NOMO-1 treated with DMSO at 0.1 percent for 48 hours (cell line): ENCODE results near the gene CCDC116.
"Not testable (repeated sequence)": the region's sequence is repeated elsewhere in the genome, so short reads cannot be mapped to it uniquely, and the experiment has no call there.

Experiments
- DNase-seq: peaks from one replicate; lab custom pipeline; 2025; ENCODE audit not compliant: unreplicated experiment; lab: John Stamatoyannopoulos, UW

CCDC116 gene

DNA sequence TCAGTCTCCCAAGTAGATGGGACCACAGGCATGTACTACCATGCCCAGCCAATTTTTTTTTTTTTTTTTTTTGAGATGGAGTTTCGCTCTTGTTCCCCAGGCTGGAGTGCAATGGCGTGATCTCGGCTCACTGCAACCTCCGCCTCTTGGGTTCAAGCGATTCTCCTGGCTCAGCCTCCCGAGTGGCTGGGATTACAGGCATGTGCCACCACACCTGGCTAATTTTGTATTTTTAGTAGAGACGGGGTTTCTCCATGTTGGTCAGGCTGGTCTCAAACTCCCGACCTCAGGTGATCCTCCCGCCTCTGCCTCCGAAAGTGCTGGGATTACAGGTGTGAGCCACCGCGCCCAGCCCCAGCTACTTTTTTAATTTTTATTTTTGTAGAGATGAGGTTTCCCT lies 46.3 kb downstream of the CCDC116 start:
- DNase-seq: not testable (repeated sequence)

DNA sequence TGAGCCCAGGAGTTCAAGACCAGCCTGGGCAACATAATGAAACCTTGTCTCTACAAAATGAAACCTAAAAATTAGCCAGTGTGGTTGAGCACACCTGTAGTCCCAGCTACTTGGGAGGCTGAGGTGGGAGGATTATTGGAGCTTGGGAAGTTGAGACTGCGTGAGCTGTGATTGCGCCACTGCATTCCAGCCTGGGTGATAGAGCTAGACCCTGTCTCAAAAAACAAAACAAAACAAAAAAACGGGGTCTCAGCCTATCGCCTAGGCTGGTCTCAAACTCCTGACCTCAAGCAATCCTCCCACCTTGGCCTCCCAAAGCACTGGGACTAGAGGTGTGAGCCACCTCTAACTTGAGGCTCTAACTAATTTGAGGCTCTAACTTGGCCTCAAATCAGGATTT lies 46.8 kb downstream of the CCDC116 start:
- no peak for DNase-seq

DNA sequence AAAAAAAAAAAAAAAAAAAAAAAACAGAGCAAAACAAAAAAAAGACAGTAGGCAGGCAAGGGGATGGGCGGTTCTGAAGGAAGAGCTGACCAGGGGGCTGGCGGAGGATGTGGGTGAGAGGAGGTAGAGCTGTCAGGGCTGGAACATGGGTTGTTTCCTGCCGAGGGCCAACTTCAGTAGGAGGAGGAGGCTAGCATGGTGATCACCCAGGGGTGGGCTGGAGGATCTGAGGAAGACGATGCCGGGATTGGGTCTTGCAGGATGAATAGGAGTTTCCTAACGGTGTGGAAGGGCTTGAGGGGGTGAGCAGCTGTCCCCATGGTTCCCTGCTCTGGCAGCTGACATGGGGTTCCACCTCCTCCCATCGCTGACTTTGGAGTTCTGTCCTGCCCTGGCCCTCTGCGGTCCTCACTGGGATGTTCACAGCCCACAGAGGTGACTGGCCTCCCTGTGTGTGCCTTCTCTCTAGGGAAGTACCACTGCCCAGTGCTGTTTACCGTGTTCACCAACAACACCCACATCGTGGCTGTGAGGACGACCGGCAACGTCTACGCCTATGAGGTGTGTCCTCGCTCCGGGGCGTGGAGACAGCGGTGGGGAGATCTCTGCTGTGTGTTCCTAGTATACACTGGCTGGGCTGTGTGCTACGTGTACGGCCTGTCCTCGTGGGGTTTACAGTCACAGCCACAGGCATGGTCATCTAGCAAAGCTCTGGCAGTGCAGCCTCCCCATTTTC lies 48.4 kb downstream of the CCDC116 start:
- DNase-seq: no peak

DNA sequence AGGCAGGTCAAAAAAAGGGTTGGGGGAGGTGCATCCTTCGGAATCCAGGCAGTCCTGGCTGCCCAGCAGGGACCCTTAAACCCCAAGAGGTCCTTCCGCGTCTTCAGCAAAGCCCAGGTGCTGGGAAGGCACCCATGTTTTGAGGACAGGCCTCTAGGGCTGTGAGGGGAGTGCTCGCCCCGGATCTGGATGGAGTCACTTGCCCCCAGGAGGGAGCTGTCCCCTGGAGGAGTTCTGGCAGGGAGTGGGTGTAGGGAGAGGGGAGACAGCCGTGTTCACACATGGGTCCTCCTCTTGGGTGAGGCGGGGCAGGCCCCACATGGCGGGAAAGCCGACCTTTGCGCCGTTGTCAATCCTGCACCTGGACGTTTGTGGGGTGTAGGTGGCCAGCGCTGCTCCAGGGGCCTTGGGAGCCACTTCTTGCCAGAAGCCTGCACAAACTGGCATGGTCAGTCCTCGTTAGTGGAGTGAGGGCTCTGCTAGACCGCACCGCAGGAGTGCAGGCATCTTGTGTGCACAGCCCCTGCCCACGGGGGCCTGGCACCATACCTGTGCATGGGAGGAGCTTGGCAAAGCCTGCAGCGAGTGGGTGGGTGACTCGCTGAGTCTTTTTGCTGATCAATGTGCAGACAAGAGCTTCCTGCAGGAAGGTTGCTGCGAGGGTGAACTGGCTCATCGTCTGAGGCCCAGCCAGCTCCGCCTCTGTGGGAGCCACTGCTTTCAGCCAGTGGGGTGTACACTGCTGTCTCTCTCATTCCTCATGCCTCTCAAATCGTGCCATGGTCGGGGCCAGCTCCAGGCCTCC lies 49.2 kb downstream of the CCDC116 start:
- no peak for DNase-seq

DNA sequence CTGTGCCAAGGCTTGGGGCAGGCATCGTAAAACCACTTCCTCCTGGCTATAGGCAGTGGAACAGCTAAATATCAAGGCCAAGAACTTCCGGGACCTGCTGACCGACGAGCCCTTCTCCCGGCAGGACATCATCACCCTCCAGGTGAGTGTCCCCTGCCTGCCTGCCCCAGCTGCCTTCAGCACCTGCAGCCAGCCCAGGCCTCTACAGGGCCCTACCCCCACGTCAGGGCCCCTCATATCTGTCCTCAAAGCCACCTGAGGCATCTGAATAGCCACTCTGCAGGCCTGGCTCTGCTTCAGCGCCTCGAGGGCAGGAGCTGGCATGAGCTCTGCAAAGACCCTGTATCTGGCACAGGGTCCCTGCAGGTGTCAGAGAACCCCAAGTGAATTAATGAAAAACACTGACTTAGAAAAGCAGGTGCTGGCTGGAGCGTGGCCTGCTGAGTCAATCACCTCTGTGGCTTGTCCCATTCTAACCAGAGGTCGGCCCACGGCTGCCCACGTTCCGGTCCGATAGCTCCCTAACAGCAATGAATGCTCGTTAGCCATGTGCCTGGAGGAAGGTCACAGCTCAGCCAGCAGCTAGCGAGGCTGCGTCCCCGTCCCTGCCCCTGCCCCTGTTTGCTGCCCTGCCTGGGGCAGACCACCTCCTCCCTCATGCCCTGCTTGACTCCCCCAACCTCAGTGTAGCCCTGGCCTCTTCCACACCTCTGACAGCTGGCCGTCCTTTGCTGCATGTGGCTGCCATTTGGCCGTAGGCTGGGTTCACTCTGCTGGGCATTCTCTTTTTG lies 50.0 kb downstream of the CCDC116 start:
- no peak for DNase-seq

DNA sequence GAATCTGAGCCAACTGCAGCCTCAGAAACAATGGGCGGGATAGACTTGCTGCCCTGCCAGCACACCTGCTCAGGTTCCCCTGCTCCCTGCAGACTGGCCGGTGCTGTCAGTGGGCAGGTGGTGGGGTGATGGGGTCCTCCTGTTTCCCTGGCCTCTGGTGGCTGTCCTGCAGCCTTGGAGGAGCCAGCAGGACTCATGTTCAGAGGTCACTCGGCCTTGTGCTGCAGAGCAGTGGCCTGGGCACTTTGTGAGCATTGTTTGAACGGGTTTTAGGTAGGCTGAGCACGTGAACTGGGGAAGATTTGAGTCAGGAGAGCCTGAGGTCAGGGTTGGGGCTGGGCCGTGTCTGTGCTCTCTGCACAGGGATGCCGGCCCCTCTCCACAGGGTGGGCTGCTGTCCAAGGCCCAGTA lies 50.8 kb downstream of the CCDC116 start:
- DNase-seq: no peak

DNA sequence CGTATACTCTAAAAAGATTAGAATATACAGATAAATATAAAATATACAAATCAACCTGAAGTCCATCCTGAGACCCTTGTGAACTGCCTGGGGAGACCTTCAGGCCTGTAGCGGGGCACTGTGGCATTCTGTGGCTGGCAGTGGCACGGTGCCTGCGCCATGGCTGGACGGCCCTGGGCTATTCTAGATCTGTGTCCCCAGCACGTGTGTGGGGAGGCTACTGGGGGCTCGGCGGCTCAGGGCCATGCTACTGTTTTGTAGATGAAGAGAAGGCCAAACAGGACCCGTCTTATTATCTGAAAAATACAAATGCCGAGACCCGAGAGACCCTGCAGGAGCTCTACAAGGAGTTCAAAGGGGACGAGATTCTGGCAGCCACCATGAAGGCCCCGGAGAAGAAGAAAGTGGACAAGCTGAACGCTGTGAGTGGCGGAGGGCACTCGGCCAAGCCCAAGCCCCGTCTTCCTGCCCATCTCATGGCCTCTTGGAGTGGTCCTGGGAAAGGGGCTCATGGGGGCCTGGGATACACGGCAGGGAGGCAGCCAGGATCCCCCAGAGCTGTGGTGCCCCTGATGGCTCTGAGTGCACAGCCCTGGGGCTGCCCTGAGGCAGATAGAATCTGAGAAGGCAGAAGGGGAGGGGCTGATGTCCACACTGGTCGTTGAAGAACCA lies 52.1 kb downstream of the CCDC116 start:
- DNase-seq: no peak

DNA sequence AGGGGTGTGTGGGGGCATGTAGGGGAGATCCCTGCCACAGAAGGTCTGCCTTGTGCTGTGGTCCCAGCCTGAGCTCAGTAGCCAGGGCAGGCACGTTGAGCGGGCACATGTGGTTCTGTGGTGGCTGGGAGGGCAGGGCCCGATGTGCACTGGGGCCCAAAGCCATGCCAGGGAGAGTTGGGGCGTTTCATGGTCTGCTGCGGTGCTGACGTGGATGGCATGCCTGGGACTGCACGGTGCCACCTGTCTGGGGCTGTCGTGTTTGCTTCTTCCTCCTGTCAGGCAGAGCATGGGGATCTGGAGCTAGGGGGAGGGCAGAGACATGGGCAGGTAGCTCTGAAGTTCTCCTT lies 52.6 kb downstream of the CCDC116 start:
- DNase-seq: no peak

DNA sequence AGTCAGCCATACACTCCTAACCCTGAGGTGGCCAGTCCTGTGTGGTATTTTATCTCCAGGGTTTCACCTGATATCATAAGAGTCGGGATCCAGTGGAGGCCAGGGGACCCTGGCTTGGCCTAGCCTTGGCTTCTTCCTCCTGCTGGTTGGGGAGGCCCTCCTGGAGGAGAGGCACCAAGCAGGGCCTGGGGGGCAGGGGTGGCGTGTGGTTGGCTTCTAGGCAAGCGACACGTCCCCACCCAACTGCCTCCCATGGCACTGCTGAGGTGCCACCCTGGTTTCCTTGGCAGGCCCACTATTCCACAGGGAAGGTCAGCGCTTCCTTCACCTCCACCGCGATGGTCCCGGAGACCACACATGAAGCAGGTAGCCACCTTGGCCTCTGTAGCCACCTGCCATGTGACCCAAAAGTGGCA lies 53.6 kb downstream of the CCDC116 start:
- no peak for DNase-seq
